Esophagus squamous epithelium (tissue), 4 donors: ENCODE results near the gene SSC5D.

ENCODE experiments used
- POLR2A ChIP-seq, 4 donors: fragments of 450-650 bp; IDR thresholded peaks; one replicate each; pipeline ENCODE4 v1.6.1; 2017; ENCODE audit warnings: antibody characterized with exemption in 4 of 4, mild to moderate bottlenecking in 4 of 4, moderate library complexity in 3 of 4
- TF ChIP-seq, protein P1 (sequence below), 6 experiments: fragments of 450-650 bp in 4 of 6; fragments of 200-600 bp in 2 of 6; sonication (generic) in 2 of 6; IDR thresholded peaks; one replicate each; pipeline ENCODE4 v1.5.1; 2016 to 2019; ENCODE audit warnings: antibody characterized with exemption in 6 of 6, mild to moderate bottlenecking in 4 of 6, moderate library complexity in 4 of 6

GRCh38 chr19:55554302-55554701 is 66.1 kb downstream of the SSC5D start:
- TF ChIP-seq, protein P1, sequence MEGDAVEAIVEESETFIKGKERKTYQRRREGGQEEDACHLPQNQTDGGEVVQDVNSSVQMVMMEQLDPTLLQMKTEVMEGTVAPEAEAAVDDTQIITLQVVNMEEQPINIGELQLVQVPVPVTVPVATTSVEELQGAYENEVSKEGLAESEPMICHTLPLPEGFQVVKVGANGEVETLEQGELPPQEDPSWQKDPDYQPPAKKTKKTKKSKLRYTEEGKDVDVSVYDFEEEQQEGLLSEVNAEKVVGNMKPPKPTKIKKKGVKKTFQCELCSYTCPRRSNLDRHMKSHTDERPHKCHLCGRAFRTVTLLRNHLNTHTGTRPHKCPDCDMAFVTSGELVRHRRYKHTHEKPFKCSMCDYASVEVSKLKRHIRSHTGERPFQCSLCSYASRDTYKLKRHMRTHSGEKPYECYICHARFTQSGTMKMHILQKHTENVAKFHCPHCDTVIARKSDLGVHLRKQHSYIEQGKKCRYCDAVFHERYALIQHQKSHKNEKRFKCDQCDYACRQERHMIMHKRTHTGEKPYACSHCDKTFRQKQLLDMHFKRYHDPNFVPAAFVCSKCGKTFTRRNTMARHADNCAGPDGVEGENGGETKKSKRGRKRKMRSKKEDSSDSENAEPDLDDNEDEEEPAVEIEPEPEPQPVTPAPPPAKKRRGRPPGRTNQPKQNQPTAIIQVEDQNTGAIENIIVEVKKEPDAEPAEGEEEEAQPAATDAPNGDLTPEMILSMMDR (IDR thresholded peaks at IDR 0.05) = no peak
- no peak for TF ChIP-seq POLR2A (IDR thresholded peaks at IDR 0.05)
